MV-4-11 (cell line): ENCODE data around the gene C18orf32.
"Not testable (repeated sequence)": the region's sequence is repeated elsewhere in the genome, so short reads cannot be mapped to it uniquely, and the experiment has no call there.

Source experiments
- DNase-seq: peaks from one replicate; lab custom pipeline; 2025; lab: John Stamatoyannopoulos, UW

Gene C18orf32

DNA sequence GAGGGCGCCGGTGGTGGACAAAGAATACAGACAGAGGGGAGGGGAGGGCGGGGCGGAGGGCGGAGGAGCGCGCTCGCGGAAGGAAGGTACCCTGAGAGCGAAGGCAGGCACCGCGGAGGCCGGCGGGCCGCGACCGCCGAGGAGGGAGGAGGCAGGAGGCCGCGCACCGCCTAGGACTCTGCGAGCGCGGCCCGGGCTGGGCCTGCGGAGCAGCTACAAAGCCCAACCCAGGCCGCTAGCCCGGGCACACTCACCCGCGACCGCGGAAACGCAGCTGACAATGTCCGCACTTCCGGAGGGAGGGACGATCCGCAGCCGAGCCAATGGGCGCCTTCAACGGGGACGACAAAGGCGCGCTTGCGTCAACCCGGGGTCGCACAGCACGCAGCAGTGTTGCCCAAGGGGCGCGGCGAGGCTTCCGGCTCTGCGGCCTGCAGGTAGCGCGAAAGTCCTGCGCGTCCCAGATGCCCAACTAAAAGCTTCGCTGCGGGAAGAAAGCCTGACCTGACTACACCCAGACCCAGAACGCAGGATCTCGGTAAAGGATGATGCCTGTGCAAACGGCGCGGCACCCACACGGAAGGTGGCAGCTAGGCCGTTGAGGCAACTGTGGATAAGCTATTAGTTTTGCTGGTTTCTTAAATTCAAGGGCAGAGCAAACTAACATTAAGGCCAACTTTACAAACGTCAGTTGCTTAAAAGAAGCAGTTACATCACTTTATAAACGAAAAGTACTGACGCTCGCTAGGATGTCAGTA is at the start of gene C18orf32:
C18orf32 (minus strand) TSS at position 282 of the 758 bp plus-strand sequence. CDS start 3,486 bp downstream, outside the sequence.
- DNase-seq: peak; percentile 91

DNA sequence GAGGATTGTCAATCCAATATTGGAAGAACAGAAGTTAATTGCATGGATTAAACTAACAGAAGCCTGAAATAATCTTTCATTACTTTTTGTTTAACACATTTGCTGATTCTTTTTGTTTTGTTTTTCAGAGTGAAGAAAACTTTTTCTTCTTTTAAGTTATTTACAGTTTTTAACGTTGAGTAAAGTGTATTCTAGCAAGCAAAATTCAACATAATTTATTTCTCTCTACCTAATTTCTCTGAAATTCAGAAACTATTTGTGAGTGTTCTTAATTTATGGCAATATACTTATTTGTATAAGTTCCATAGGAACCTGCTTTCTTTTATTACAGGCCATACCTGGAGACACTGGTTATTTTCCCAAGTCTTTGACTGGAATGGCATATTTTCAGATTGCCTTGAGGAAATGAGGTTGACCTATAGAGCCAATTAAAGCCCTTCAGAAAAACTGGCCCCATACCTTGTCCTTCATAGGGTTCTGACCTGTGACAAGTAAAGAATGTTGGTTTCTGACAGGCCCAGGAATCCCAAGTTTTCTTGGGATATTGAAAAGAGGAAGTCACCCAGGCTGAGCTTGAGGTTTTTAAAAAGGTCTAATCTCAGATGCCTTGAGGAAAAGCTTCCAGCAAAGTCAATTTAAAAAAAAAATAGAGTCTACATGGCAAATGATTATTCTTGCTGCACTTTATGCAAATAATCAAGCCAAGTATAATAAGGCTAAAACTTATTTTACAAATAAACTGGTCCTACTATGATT is 48.0 kb upstream of the C18orf32 start:
- DNase-seq: no peak

DNA sequence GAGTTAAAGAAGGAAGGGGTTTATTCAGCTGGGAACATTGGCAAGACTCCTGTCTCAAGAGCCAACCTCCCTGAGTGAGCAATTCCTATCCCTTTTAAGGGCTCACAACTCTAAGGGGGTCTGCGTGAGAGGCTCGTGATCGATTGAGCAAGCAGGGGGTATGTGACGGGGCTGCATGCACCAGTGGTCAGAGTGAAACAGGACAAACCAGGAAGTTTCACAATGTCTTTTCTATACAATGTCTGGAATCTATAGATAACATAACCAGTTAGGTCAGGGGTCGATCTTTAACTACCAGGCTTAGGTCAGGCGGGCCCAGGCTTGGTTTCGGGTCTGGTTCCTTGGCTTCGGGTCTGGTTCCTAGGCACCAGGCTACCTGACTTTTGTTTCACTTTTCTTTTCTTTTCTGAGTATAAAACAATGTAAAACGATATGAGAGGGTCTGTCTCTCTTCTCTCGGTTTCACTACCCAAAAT is 44.7 kb upstream of the C18orf32 start:
- DNase-seq: peak; percentile 80

DNA sequence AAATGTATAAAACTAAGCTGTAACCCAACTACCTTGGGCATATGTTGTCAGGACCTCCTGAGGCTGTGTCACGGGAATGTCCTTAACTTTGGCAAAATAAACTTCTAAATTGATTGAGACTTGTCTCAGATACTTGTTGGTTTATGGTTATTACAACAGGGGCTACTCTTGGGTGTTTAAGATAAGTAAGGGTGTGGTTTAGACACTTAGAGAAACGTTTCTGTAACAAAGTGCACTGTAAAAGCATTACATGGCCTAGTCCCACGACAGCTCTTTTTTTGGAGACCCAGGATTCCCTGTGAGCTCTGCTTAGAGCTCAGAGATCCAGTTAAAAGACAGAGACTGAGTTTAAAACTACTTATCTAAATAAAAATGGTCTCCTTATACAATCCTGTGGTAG is 42.6 kb upstream of the C18orf32 start:
- DNase-seq: no peak

GRCh38 chr18:49527631-49528327 is 40.7 kb upstream of the C18orf32 start:
- DNase-seq: no peak

DNA sequence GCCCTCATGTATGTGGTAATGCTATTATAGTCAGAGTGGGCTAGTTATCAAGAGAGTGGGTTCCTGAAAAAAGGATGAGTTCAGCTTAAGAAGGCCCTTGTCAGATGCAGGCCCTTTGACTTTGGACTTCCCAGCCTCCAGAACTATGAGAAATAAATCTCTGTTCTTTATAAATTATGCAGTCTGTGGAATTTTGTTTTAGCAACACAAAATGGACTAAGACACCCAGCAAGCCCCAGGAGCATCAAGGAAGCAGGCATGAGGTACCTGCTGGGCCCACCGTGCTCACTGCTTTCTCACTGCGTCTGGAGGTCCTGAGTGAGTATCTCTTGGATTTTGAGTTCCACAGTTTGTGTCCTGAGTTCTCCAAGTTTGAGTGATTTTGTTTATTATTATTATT is 38.9 kb upstream of the C18orf32 start:
- no peak for DNase-seq

DNA sequence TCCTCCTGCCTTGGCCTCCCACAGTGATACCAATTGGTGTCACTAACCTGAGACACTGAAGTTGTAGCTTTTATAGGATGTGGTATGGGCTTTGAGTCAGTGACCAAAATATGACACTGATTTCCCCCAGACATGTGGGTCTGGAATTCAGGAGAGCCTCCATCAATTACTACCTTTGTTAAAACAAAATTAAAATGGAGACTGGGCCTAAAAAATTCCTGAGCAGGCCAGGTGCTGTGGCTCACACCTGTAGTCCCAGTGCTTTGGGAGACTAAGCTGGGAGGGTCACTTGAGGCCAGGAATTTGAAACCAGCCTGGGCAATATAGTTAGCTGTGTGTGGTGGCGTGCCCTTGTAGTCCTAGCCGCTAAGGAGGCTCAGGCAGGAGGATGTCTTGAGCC is 37.9 kb upstream of the C18orf32 start:
- no peak for DNase-seq

- no peak for DNase-seq
Measured at GRCh38 chr18:49524349-49524748, 37.3 kb upstream of the C18orf32 start.

- not testable (repeated sequence) for DNase-seq
Measured at GRCh38 chr18:49523580-49524093, 36.6 kb upstream of the C18orf32 start.

DNA sequence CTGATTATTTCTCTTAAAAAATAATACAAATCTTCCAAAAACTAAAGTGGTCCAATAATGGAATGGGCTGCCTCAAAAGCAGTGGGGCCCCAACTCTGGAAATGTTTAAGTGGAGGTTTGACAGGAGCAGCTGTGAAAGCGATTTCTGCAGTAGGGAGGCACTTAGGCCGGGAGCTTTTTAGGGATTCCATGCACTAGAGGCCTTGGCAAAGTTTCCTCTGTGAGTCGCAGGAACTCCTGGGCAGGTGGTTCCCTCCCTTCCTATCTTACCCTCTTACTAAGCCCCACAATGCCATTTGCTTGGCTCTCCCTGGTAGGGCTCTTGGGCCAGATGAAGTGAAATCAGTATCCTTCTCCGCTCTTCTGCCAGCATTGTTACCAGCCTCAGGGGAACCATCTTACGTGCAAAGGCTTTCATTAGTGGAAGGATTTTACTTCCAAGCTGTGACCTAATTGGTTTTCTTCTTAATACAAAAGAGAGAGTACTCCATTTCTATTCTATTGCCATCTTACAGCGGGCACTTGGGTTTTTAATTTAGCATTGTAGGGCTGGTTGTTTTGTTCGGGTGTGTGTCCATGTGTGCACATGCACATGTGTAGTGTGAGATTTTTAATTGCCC is 34.3 kb upstream of the C18orf32 start:
- no peak for DNase-seq

GRCh38 chr18:49520661-49521145 is 33.7 kb upstream of the C18orf32 start:
- DNase-seq: no peak

DNA sequence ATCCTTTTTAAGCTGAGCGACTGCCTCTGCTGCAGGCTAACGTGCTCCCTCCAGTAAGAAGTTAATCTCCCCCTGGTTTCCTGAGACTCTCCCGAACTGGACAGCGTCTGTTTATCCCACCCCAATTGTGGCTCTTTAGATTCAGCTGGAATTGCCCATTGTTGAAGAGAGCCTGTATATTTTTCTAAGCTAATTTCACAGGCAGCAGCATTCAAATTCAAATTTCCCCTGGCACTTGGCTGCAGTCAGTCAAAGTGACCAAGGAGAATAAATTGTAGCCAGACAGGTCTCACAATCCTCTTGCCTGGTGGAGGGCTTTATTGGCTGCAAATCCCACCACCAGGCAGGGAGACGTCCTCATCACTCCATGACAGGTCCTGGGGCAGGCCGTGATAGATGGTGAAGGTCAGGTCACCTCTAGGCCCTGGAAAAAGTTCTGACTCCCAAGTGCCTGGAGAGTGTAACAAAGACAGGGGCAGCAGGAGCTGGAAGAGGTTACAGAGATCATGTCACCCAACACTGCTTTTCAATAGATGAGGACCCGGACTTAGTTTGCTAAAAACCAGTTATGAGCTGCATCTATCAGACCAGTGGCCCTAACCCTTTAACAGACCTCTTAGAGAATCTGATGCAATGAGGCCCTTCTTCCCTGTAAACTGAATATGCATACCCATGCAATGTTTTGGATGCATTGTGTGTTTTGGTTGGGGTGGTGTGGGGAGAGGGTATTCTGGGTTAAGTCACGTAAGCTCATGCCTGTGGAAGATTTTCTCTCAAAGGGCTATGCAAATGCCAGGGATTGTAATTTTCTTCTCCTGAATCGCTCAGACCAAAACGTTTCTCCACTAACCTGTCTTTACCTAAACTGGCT is 32.3 kb upstream of the C18orf32 start:
- DNase-seq: peak; percentile 15

DNA sequence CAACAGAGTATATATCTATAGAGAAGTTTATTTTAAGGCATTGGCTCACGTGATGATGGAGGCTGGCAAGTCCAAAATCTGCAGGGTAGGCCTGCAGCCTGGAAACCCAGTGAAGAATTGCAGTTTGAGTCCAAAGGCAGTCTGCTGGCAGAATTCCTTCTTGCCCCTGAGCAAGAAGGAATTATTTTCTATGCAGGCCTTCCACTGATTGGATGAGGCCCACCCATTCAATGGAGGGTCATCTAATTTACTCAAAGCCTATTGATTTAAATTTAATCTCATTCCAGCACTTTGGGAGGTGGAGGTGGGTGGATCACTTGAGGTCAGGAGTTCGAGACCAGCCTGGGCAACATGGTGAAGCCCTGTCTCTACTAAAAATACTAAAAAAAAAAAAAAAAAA is 30.4 kb upstream of the C18orf32 start:
- DNase-seq: no peak

DNA sequence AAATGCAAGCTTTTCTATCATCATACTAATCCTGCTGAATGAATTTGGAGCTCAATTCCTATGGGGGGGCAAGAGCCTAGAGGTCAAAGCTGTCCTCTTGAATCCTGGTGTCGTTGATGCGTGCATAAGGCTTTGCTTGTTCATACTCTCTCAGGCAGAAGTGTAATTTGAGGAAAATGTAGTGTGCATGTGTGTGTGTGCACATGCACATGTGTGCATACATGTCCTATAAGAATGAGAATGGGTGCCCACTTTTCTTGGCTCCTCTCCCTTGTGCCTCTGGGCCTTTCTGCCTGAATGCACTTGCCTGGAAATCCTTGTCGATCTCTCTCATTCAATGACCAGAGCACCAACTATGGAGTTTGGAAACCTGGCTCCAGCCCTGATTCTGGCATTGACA is 28.5 kb upstream of the C18orf32 start:
- DNase-seq: no peak

DNA sequence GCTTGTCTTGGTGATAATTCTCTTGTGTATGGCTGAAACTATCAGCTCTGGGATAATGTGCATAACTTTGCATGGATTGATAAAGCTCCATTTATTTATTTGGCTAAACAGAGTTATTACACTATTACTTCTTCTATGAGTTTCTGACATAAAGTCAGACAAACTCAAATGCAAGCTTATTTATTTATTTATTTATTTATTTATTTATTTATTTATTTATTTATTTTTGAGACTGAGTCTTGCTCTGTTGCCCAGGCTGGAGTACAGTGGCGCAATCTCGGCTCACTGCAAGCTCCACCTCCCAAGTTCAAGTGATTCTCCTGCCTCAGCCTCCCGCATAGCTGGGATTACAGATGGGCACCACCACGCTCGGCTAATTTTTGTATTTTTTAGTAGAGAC is 28.0 kb upstream of the C18orf32 start:
- not testable (repeated sequence) for DNase-seq

GRCh38 chr18:49514577-49514976 is 27.5 kb upstream of the C18orf32 start:
- DNase-seq: no peak

GRCh38 chr18:49512876-49513275 is 25.8 kb upstream of the C18orf32 start:
- DNase-seq: not testable (repeated sequence)

DNA sequence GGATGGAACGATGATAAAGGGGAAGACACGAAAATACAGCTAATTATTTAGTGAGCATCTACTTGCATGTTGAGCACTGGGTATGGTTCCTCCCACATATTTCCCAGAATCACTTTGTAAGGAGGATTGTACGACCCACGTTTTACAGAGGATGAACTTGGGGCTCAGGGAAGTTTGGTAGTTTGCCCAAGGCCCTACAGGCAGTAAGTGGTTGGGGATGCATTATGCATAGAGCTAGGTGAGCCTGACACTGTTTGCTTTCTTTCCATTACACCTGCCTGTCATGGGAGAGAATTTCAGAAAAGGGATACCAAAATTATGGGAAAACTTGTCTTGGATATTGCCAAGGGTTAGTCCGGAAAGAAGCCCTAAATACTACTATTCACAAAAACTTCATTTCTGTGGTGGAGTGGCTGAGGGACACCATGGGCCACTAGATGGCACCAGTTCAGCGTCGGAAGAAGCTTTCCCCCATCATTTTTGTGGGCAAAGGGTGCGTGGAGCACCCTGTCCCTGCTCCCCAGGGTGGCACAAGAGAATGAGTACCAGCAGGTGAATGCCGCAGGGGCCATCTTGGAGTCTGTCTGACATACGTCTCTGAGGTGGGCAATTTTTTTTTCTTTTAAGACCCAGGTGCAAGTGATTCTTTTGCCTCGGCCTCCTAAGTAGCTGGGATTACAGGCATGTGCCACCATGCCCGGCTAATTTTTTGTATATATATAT is 23.5 kb upstream of the C18orf32 start:
- peak; percentile 37 for DNase-seq

DNA sequence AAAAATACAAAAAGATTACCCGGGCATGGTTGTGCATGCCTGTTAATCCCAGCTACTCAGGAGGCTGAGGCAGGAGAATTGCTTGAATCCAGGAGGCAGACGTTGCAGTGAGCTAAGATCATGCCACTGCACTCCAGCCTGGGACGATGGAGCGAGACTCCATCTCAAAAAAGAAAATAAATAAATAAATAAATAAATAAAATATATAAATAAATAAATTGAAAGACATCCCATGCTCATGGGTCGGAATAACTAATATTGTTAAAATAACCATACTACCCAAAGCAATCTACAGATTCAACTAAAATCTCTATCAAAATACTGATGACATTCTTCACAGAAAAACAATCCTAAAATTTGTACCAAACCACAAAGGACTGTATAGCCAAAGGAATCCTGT is 19.4 kb upstream of the C18orf32 start:
- DNase-seq: not testable (repeated sequence)

GRCh38 chr18:49503931-49504330 is 16.9 kb upstream of the C18orf32 start:
- DNase-seq: no peak
